Caco-2 (cell line): Measurements from ENCODE around the gene GPR37L1. TPM values are rescaled to one million over a fixed set of nuclear protein-coding genes. Genes with fewer than 3 reads are reported as not detected.
A peak's percentile ranks its signal among the peaks of the same experiment; 100 is the strongest.

ENCODE experiments used
- BruUV-seq: library from RNA; stranded (reverse); fragments of 400-500 nt; replicated peaks from 2 replicates; lab custom pipeline; 2021; lab: Mats Ljungman, UMichigan
- CTCF ChIA-PET: fragments of 300-600 bp; sonication (Branson Sonifier 250); formaldehyde crosslinking; loops from one replicate; lab custom pipeline; 2022; ENCODE audit warnings: antibody characterized with exemption; lab: Charles Lee
- POLR2A ChIA-PET: fragments of 300-600 bp; sonication (Branson Sonifier 250); formaldehyde crosslinking; loops from one replicate; lab custom pipeline; 2022; ENCODE audit warnings: antibody characterized with exemption; lab: Charles Lee
- DNase-seq, 2 experiments: peaks; one replicate each; pipeline versions ENCODE4 v3.0.0 to v3.0.0-alpha.2; 2020 to 2022
- H3K27me3 ChIP-seq: replicated peaks from 2 replicates; pipeline ENCODE4 v1.6.0; 2011; ENCODE audit warnings: low read length; ENCODE audit not compliant: control insufficient read depth, insufficient read depth
- H3K36me3 ChIP-seq: 2 replicates; pipeline ENCODE4 v1.5.1; 2011; ENCODE audit warnings: low read length; ENCODE audit not compliant: control insufficient read depth, insufficient read depth
- H3K4me1 ChIP-seq: fragments of 250-450 bp; sonication (Bioruptor Pico); 2 replicates; pipeline ENCODE4 v1.5.1; 2020; ENCODE audit warnings: mild to moderate bottlenecking
- H3K4me3 ChIP-seq: 2 replicates; pipeline ENCODE4 v1.5.1; 2011; ENCODE audit warnings: low read depth, mild to moderate bottlenecking, control low read depth, low read length
- H3K9me3 ChIP-seq: fragments of 250-450 bp; sonication (Bioruptor Pico); 2 replicates; pipeline ENCODE4 v1.5.1; 2020; ENCODE audit warnings: mild to moderate bottlenecking, moderate library complexity
- H3K27ac Mint-ChIP-seq: one replicate; pipeline ENCODE4 v1.8.0; 2022; ENCODE audit warnings: mixed read lengths; ENCODE audit not compliant: unreplicated experiment
- H3K27me3 Mint-ChIP-seq: one replicate; pipeline ENCODE4 v1.8.0; 2022; ENCODE audit warnings: mixed read lengths; ENCODE audit not compliant: insufficient read depth, unreplicated experiment
- H3K36me3 Mint-ChIP-seq: one replicate; pipeline ENCODE4 v1.8.0; 2022; ENCODE audit warnings: mild to moderate bottlenecking, mixed read lengths; ENCODE audit not compliant: insufficient read depth, unreplicated experiment
- H3K4me1 Mint-ChIP-seq: one replicate; pipeline ENCODE4 v1.8.0; 2022; ENCODE audit warnings: low read depth, mixed read lengths; ENCODE audit not compliant: unreplicated experiment
- H3K4me3 Mint-ChIP-seq: one replicate; pipeline ENCODE4 v1.8.0; 2022; ENCODE audit warnings: mild to moderate bottlenecking, moderate library complexity, mixed read lengths; ENCODE audit not compliant: unreplicated experiment
- H3K9me3 Mint-ChIP-seq: one replicate; pipeline ENCODE4 v1.8.0; 2022; ENCODE audit warnings: mixed read lengths; ENCODE audit not compliant: unreplicated experiment
- intact Hi-C: fragments of 100-400 bp; cut with micrococcal nuclease; formaldehyde crosslinking; loops from one replicate; pipeline ENCODE4 v1.10.0; 2022; ENCODE audit not compliant: unreplicated experiment
- total RNA-seq: library from RNA; stranded (reverse); gene quantifications from 2 replicates; pipeline ENCODE4 v1.2.3, GENCODE V29; 2022
- TF ChIP-seq, protein P1 (sequence below), 2 experiments: fragments of 200-600 bp in 1 of 2; IDR thresholded peaks; 1 replicate in 1 of 2; 2 replicates in 1 of 2; pipeline versions ENCODE4 v1.5.1 to v1.8.0; 2011 to 2022; ENCODE audit warnings: antibody characterized with exemption in 1 of 2, control low read depth in 1 of 2, inconsistent platforms in 1 of 2, low read depth in 1 of 2, low read length in 1 of 2, mild to moderate bottlenecking in 1 of 2, moderate library complexity in 1 of 2; ENCODE audit not compliant: insufficient read depth in 1 of 2, severe bottlenecking in 1 of 2, unreplicated experiment in 1 of 2

Gene GPR37L1
- total RNA-seq, 1 experiment from 2014 or later: 0.07 TPM

DNA sequence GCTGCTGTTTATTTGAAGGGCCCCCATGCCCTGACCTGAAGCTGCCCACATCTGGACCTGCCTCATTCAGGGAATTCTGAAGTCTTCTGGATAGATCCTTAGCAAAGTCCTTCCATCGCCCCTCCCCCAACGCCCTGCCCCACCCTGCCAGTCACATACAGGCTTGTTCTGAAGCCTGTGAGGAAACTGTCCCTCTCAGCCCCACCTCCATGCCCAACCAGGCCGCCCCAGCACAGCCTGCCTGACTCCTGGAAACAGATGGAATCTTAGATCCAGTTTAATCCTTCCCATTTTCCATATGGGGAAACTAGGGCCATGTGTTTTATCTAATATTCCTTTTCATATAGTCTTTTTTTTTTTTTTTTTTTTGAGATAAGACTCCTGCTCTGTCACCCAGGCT, 44.5 kb upstream of the GPR37L1 start:
- no peak overlapping the region for H3K4me3 ChIP-seq
- Mint-ChIP-seq H3K36me3 (peaks cover 22% of the 10 kb centered on the region), H3K4me1 (peaks cover 34% of the 10 kb centered on the region), H3K4me3 (no peak overlapping the region), H3K27me3 (no peaks in the 10 kb centered on the region), H3K27ac (no peak overlapping the region), H3K9me3 (no peaks in the 10 kb centered on the region)
- intact Hi-C loops: no loop called here
- DNase-seq: no peak
- POLR2A ChIA-PET: no interaction called here
- no peaks in the 10 kb centered on the region for H3K27me3 ChIP-seq
- no peaks in the 10 kb centered on the region for H3K36me3 ChIP-seq
- H3K4me1 ChIP-seq: peaks cover 58% of the 10 kb centered on the region
- TF ChIP-seq, protein P1, sequence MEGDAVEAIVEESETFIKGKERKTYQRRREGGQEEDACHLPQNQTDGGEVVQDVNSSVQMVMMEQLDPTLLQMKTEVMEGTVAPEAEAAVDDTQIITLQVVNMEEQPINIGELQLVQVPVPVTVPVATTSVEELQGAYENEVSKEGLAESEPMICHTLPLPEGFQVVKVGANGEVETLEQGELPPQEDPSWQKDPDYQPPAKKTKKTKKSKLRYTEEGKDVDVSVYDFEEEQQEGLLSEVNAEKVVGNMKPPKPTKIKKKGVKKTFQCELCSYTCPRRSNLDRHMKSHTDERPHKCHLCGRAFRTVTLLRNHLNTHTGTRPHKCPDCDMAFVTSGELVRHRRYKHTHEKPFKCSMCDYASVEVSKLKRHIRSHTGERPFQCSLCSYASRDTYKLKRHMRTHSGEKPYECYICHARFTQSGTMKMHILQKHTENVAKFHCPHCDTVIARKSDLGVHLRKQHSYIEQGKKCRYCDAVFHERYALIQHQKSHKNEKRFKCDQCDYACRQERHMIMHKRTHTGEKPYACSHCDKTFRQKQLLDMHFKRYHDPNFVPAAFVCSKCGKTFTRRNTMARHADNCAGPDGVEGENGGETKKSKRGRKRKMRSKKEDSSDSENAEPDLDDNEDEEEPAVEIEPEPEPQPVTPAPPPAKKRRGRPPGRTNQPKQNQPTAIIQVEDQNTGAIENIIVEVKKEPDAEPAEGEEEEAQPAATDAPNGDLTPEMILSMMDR (IDR thresholded peaks at IDR 0.05; ENCODE audit: insufficient read depth in 1 of 2, low read depth in 1 of 2, low read length in 1 of 2, severe bottlenecking in 1 of 2, unreplicated experiment in 1 of 2): no peak
- BruUV-seq: no TSS peak
- 0 out of 2 replicates have a peak, but pooled peaks cover 8% of the 10 kb centered on the region for H3K9me3 ChIP-seq
- CTCF ChIA-PET: no interaction called here

DNA sequence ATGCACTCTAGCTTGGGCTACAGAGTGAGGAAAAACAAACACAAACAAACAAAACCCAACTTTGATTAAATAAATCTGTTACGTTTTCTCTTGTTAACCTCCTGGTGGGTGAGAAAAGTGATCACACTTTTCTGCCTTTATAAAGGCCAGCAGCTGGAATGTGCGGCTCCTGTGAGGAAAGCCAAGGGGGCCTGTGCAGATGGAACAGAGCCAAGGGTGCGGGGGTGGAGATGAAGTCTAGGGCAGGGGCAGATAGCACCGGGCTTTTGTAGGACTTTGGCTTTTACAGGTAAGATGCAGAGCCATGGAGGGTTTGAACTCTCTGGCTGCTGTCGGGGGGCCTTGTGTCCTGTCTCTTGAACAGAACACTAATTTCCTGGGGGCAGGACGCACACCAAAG, 40.7 kb upstream of the GPR37L1 start:
- H3K4me3 Mint-ChIP-seq: no peak overlapping the region
- no peak for DNase-seq
- ChIA-PET CTCF (no interaction called here), POLR2A (interaction anchor here (2.1 kb wide), 1 partner anchor 72 kb away, joined by 4 read pairs; the partner anchor contains the start of gene ELF3)
- no peaks in the 10 kb centered on the region for H3K27me3 Mint-ChIP-seq
- TF ChIP-seq, protein P1 (IDR thresholded peaks at IDR 0.05; ENCODE audit: insufficient read depth in 1 of 2, low read depth in 1 of 2, low read length in 1 of 2, severe bottlenecking in 1 of 2, unreplicated experiment in 1 of 2): no peak
- peaks cover 40% of the 10 kb centered on the region for H3K4me1 Mint-ChIP-seq
- intact Hi-C loops: no loop called here
- H3K4me3 ChIP-seq: no peak overlapping the region
- no peaks in the 10 kb centered on the region for H3K27me3 ChIP-seq
- peaks cover 3% of the 10 kb centered on the region for H3K36me3 Mint-ChIP-seq
- H3K9me3 ChIP-seq: 0 out of 2 replicates have a peak, but pooled peaks cover 8% of the 10 kb centered on the region
- BruUV-seq: no TSS peak
- H3K4me1 ChIP-seq: peaks cover 57% of the 10 kb centered on the region
- no peak overlapping the region for H3K27ac Mint-ChIP-seq
- no peaks in the 10 kb centered on the region for H3K9me3 Mint-ChIP-seq
- no peaks in the 10 kb centered on the region for H3K36me3 ChIP-seq

DNA sequence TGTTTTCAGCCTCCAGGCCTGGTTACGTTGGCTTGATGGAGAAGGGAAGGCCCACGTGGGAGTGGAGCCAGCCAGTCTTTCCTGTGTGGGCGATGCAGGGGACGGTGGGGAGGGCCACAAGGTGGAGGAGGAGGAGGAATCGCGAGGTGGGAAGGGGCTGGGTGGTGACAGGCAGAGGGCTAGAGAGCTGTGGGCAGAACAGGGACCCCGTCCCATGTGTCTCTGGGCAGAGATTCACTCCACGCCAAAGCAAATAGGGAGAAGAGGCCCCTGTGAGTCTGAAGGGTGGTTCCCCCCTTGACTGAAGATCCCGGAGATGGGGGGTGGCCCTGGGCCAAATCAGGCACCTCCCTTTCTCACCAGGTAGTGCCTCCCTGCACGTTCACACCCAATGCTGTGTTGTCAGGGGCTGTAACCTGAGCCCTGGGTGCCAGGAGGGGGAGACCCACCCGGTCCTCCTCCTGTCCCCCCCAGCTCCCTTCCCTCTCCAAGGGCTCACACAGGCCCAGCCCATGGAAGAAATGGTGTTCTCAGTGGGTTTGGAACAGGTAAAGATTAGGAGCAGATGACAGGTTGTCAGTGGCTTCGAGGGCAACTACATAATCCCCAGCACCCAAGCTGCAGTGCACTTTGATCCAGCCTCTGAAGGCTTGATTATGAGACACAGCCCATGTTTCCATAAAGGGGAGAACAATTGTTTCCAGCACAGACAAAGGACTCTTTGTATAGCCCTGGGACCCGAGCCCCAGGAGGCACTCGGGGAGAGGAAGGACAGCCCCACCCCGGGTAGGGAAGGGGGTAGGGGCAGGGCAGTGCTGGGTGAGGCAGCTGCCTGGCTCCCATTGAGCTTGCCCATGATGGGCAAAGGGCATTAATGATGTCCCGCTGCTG, 37.7 kb upstream of the GPR37L1 start:
- Histone ChIP-seq H3K27me3 (no peaks in the 10 kb centered on the region), H3K9me3 (no peaks in the 10 kb centered on the region), H3K4me3 (no peak overlapping the region), H3K4me1 (peaks cover 63% of the 10 kb centered on the region), H3K36me3 (no peaks in the 10 kb centered on the region)
- intact Hi-C loops: loop anchor here (1.0 kb wide), 2 partner anchors 9 to 76 kb away; no protein-coding TSS in a partner anchor
- POLR2A ChIA-PET: interaction anchor here (1.0 to 1.3 kb wide), 3 partner anchors 9 to 75 kb away, joined by 3 to 12 read pairs (median 4); partner anchors contain the start of gene ELF3
- Mint-ChIP-seq H3K4me1 (peaks cover 43% of the 10 kb centered on the region), H3K4me3 (peak overlapping the region; percentile 25), H3K9me3 (no peaks in the 10 kb centered on the region), H3K27me3 (no peaks in the 10 kb centered on the region), H3K27ac (peak overlapping the region; percentile 88), H3K36me3 (no peaks in the 10 kb centered on the region)
- BruUV-seq: no TSS peak
- peak; percentile 55 to 75 for DNase-seq
- CTCF ChIA-PET: interaction anchor here (0.6 to 1.1 kb wide), 3 partner anchors 21 to 77 kb away, joined by 3 to 6 read pairs (median 4); no protein-coding TSS in a partner anchor
- TF ChIP-seq, protein P1 (IDR thresholded peaks at IDR 0.05; ENCODE audit: insufficient read depth in 1 of 2, low read depth in 1 of 2, low read length in 1 of 2, severe bottlenecking in 1 of 2, unreplicated experiment in 1 of 2): no peak
